ENCODE measurements around the gene PIK3CD. TPM values are rescaled to one million over a fixed set of nuclear protein-coding genes. Genes with fewer than 3 reads are reported as not detected.

The PIK3CD gene
- total and polyA plus RNA-seq, 2 of the 4 experiments (the other 2 are of a cell fraction) = 5.0 to 12.1 TPM

- no peak overlapping the region for H4K8ac ChIP-seq (ENCODE audit: low read depth in 2 of 2, low read length in 2 of 2)
- H3K56ac ChIP-seq (ENCODE audit: extremely low read depth, insufficient read depth, low read length) = no peak overlapping the region
- no peak overlapping the region for H3K18ac ChIP-seq (ENCODE audit: low read depth, low read length)
- H2AK5ac ChIP-seq (ENCODE audit: low read depth, low read length) = no peak overlapping the region
- no peak overlapping the region for H3K27ac ChIP-seq (ENCODE audit: insufficient read depth, low read length)
- H3K9me1 ChIP-seq (ENCODE audit: insufficient read depth, low read length) = peaks cover 13% of the 10 kb centered on the region
- intact Hi-C loops (cut with micrococcal nuclease) (no loop called here), dilution Hi-C loops (cut with HindIII; ENCODE audit: low sequenced_read_pairs, unreplicated experiment) (no loop called here), in situ Hi-C loops (cut with MboI; ENCODE audit: low sequenced_read_pairs) (no loop called here)
- no peak overlapping the region for H3K23ac ChIP-seq (ENCODE audit: low read depth, low read length)
- H3K4me1 ChIP-seq (ENCODE audit: control insufficient read depth, insufficient read depth, low read length) = peaks cover 3% of the 10 kb centered on the region; the same call in 1 of the 2 replicates
- H2AFZ ChIP-seq (replicated peaks; ENCODE audit: low read length, poor library complexity) = no peak overlapping the region
- WGBS, 2 experiments (ENCODE audit: extremely low coverage in 2 of 2, insufficient read length in 1 of 2) = 88% methylated on average over 6 of the region's 12 CpGs; no CpG with 5 or more reads in 1 of the 2 experiments
- DNase-seq = peak; percentile 86
- H4K20me1 ChIP-seq (ENCODE audit: insufficient read depth, low read length) = peaks cover 18% of the 10 kb centered on the region
- H3K27me3 ChIP-seq (ENCODE audit: control insufficient read depth, insufficient read depth, low read length) = no peaks in the 10 kb centered on the region
- no peak overlapping the region for H2AK9ac ChIP-seq (replicated peaks; ENCODE audit: low read depth, low read length, poor library complexity)
- no peak overlapping the region for H2BK20ac ChIP-seq (ENCODE audit: low read depth, low read length)
- TF ChIP-seq MAFK (IDR thresholded peaks at IDR 0.05; ENCODE audit: low read depth, low read length) (no peak), RCOR1 (IDR thresholded peaks at IDR 0.05; ENCODE audit: insufficient replicate concordance, low read length) (no peak), CHD1 (IDR thresholded peaks at IDR 0.05; ENCODE audit: low read depth, low read length) (no peak), SMC3 (IDR thresholded peaks at IDR 0.05; ENCODE audit: low read depth, low read length) (peak; percentile 8; the same call in 1 of the 2 replicates), CTCF (conservative IDR thresholded peaks at IDR 0.05; ENCODE audit: low read depth, low read length) (no peak), MXI1 (IDR thresholded peaks at IDR 0.05; ENCODE audit: borderline replicate concordance, low read depth, low read length) (no peak), ELK1 (IDR thresholded peaks at IDR 0.05; ENCODE audit: borderline replicate concordance, low read depth, low read length) (no peak)
- no peak overlapping the region for H3K4me3 ChIP-seq (ENCODE audit: insufficient read depth, low read depth, low read length)
- no peak overlapping the region for H3K9ac ChIP-seq (ENCODE audit: low read depth, low read length)
- no peak overlapping the region for H3K4ac ChIP-seq (ENCODE audit: low read depth, low read length)
- H3K36me3 ChIP-seq (ENCODE audit: control insufficient read depth, insufficient read depth, low read length) = peaks cover 32% of the 10 kb centered on the region
- ChIA-PET CTCF (no interaction called here), POLR2A (ENCODE audit: unreplicated experiment) (interaction anchor here (0.6 kb wide), 1 partner anchor 189 kb away, joined by 3 read pairs; no protein-coding TSS in a partner anchor)
- no peak overlapping the region for H4K5ac ChIP-seq (ENCODE audit: low read depth, low read length)
- H4K91ac ChIP-seq (ENCODE audit: insufficient read depth, low read depth, low read length) = no peak overlapping the region
- H2BK120ac ChIP-seq (ENCODE audit: low read depth, low read length) = no peak overlapping the region
- H3K9me3 ChIP-seq (ENCODE audit: control insufficient read depth, insufficient read depth, low read length) = no peaks in the 10 kb centered on the region
- no peak overlapping the region for H2BK5ac ChIP-seq (ENCODE audit: low read depth, low read length, poor library complexity, severe bottlenecking)
- no peak overlapping the region for H3K14ac ChIP-seq (replicated peaks; ENCODE audit: low read depth, low read length)
- peak; percentile 83 for ATAC-seq (ENCODE audit: low read depth)
- no peak overlapping the region for H3K4me2 ChIP-seq (ENCODE audit: low read depth, low read length)
- BruUV-seq (replicated peaks) = no TSS peak
- no peak overlapping the region for H2BK15ac ChIP-seq (ENCODE audit: low read depth, low read length)
- peaks cover 18 to 46% of the 10 kb centered on the region in 2 experiments for H3K79me1 ChIP-seq (ENCODE audit: low read depth in 1 of 2, low read length in 2 of 2)
Observed at GRCh38 chr1:9753121-9753531, 101.6 kb downstream of the PIK3CD start.

Data from IMR-90 (cell line).